ENCODE results near the gene DDX47.
A peak's percentile ranks its signal among the peaks of the same experiment; 100 is the strongest.

The DDX47 gene

GRCh38 chr12:12779529-12779928 lies 33.6 kb upstream of the DDX47 start:
- no peak overlapping the region for H3K27ac ChIP-seq
- no peak for TF ChIP-seq CTCF (conservative IDR thresholded peaks at IDR 0.05)

- TF ChIP-seq CTCF (conservative IDR thresholded peaks at IDR 0.05), result no peak
- H3K27ac ChIP-seq, result no peak overlapping the region
These were observed 29.0 kb upstream of the DDX47 start for GRCh38 chr12:12784116-12784515.

GRCh38 chr12:12784911-12785814 lies 28.0 kb upstream of the DDX47 start, which contains the start of gene APOLD1:
TSS of gene APOLD1 (plus strand) at chr12:12785659. CDS start at chr12:12785692, 33 bp downstream.
- peak within 1 kb of the TSS; percentile 81 for H3K27ac ChIP-seq
- TF ChIP-seq CTCF (conservative IDR thresholded peaks at IDR 0.05), result no peak

GRCh38 chr12:12786351-12786705 lies 26.8 kb upstream of the DDX47 start:
- no peak for TF ChIP-seq CTCF (conservative IDR thresholded peaks at IDR 0.05)
- peak overlapping the region; percentile 81 for H3K27ac ChIP-seq

- TF ChIP-seq CTCF (conservative IDR thresholded peaks at IDR 0.05), result peak; percentile 18; the same call in 1 of the 2 replicates
- H3K27ac ChIP-seq, result peak overlapping the region; percentile 81
These were observed 26.2 kb upstream of the DDX47 start for GRCh38 chr12:12786706-12787601.

- no peak overlapping the region for H3K27ac ChIP-seq
- no peak for TF ChIP-seq CTCF (conservative IDR thresholded peaks at IDR 0.05)
These were observed 25.0 kb upstream of the DDX47 start for GRCh38 chr12:12788131-12788530.
